ENCODE data around the gene PNMA8A. TPM values are rescaled to one million over a fixed set of nuclear protein-coding genes. Genes with fewer than 3 reads are reported as not detected.
"Not testable (repeated sequence)": the region's sequence is repeated elsewhere in the genome, so short reads cannot be mapped to it uniquely, and the experiment has no call there.

Gene PNMA8A
- total RNA-seq, 1 experiment from 2014 or later, result 4.6 TPM

DNA sequence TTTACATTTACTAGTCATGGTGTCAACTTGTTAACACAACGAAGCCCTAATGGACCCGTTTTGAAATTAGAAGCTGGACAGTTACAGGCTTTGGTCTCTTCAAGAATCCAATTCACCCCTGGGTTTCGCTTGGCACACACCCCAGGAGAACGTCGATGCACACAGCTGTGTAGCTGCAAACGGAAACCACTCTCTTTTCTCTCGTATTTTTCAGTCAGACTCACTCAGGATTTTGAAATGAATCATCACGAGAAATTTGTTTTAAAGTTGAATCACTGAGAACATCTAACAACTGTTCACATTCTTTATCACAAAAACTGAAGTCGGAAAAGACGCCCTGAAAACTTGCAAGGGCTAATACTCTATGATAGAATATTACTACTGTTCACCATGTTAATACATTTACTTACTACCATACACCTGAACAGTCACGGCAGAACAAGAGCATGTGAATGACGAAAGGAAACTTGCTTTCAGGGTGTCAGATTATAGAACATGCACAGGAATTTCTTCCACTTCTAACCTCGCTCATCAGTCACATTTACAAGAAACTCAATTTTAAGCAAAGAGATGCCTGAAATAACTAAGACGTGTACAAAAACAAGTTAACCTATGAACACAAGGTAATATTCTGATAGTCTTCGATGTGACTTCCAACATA, 4.7 kb downstream of the PNMA8A start:
- peak; percentile 77 for DNase-seq (ENCODE audit: low read depth)

DNA sequence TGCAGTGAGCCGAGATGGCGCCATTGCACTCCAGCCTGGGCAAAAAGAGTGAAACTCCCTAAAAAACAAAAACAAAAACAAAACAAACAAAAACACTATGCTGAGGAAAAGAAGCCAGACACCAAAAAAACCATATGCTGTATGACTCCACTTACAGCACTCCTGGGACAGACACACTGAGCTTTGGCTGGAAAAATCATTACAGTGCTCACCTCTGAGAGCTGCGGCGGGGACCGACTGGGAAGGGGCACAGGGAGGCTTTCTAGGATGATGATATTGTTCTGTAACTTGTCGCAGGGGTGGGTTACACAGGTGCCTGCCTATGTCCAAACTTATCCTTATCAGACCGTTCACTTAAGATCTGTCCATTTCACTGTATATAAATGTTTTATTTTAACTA, 7.8 kb downstream of the PNMA8A start:
- no peak for DNase-seq (ENCODE audit: low read depth)

DNA sequence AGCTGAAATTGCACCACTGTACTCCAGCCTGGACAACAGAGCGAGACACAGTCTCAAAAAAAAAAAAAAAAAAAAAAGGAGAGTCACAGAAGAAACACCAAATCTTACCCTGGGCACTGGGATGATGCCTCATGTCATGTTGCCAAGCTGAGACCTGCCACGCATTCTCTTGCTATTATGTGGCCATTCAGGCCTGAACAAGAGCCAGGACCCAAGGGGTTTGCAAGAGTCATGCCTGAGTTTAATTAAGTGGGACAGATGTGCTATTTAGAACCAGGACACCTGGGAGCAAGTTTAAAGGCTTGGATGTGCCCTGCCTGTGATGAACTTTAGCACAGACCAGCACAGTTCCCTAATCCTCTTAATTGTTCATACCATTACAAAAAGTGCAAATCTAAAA, 9.8 kb downstream of the PNMA8A start:
- DNase-seq (ENCODE audit: low read depth), result no peak

DNA sequence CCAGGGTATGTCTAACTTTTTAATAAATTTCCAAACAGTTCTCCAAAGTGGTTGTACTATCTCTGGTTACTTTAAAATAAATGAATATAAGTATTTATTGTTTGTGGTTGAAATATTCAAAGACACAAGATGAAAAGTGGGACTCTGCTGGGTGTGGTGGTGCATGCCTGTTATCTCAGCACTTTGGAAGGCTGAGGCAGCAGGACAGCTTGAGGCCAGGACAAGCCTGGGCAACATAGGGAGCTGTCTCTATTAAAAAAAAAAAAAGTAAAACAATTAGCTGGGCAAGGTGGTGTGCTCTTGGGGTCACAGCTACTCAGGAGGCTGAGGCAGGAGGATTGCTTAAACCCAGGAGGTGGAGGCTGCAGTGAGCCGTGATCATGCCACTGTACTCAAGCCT, 10.4 kb downstream of the PNMA8A start:
- DNase-seq (ENCODE audit: low read depth), result no peak

DNA sequence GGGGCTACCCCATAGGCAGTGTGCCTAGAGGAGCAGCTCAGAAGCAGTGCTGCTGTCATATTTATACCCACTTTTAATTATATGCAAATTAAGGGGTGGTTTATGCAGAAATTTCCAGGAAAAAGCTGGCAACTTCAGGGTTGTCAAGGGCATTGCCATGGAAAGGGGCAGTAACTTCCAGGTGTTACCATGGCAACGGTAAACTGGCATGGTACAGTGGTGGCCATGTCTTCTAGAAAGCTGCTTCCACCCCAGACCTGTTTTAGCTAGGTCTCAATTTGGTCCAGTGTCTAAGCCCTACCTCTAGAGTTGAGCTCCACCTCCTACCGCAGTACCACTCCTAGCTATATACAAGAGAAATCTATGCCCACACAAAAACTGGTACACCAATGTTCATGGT, 11.3 kb downstream of the PNMA8A start:
- no peak for DNase-seq (ENCODE audit: low read depth)

DNA sequence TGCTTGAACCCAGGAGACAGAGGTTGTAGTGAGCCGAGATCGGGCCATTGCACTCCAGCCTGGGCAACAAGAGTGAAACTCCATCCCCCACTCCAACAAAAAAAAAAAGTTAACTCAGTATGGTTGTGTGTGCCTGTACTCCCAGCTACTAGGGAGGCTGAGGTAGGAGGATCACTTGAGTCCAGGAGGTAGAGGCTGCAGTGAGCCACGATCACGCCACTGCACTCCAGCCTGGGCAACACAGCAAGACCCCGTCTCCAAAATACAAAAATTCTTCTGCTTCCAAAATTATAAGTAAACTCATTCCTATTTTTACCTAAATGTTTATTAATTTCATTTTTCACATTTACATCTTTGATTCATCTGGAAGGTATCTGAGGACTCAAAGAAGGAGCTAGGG, 14.4 kb downstream of the PNMA8A start:
- no peak for DNase-seq (ENCODE audit: low read depth)

DNA sequence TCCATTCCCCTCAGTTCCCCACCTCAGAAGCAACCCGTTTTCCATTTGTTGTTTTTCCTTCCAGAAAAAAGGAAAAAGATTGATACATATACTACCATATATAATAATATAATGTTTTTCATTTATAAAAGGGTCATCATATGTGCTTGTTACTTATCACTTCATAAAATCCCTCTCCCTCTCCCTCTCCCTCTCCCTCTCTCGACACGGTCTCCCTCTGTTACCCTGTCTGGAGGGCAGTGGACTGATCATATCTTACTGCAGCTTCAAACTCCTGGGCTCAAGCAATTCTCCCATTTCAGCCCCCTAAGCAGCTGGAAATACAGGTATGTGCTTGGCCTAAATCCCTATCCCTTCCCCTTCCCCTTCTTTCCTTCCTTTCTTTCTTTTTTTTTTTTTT, 17.1 kb downstream of the PNMA8A start:
- no peak for DNase-seq (ENCODE audit: low read depth)

DNA sequence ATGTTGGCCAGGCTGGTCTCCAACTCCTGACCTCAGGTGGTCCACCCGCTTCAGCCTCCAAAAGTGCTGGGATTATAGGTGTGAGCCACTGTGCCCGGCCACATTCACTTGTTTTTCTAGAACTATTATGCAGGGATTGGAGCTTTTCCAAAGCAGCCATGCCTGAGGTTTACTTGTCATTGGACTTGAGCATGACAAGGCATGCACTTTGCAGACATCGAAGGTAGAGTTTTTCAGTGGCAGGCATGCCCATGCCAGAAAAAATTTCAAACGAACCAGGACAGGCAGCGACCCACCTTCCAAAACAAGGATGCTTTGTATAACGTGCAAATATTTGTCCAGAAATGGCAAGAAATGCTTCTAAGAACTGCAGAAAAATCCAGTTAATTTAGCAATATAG, 17.7 kb downstream of the PNMA8A start:
- no peak for DNase-seq (ENCODE audit: low read depth)

DNA sequence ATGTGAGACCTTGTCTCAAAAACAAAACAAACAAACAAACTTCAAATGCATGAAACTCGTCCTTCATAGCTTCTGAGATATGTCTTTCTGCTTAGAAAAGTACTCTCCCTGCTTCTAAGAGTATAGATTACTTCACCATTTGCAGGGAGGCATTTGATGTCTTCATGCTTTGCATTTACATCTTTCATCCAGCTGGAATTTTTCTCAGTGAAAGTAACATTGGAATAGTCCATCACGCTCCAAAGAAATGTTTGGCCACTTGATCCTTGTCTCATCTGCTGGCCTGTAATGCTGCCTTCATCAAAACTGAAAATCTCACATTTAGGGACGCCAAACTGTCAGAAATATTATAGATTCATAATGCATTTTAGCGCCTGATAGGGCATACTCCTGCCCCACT, 19.2 kb downstream of the PNMA8A start:
- DNase-seq (ENCODE audit: low read depth), result no peak

DNA sequence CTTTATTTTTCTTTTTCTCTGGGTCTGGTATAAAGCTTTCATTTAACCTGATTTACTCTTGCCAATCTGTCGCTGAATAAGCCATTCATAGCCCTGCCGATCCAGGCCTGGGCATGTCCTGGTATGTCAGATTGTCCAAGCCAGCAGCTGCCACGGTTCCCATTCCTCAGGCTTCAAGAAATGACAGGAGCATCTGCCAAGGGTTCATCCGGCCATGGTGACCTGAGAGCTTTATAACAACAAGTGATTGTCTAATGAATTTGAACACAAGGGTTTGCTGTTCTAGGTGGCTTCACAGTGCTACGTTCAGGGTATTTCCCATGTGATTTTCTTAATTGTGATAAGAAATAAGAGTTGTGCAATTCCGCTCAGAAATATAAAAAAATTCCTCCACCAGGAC, 20.0 kb downstream of the PNMA8A start:
- DNase-seq (ENCODE audit: low read depth), result no peak

DNA sequence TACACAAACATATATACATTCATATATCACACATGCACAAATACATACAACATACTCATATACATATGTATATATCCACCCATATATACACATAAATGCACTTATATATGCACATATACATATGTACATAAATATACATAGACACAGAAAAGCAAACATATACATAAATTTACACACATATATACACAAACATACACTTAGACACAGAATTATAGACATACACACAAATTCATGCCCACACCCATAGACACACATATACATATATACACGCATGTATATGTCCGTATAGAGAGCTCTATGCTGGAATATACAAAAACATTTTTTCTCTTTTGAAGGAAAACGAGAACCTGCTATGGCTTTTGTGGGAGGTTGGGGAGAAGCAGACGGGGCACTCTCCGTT, 20.6 kb downstream of the PNMA8A start:
- DNase-seq (ENCODE audit: low read depth), result no peak

DNA sequence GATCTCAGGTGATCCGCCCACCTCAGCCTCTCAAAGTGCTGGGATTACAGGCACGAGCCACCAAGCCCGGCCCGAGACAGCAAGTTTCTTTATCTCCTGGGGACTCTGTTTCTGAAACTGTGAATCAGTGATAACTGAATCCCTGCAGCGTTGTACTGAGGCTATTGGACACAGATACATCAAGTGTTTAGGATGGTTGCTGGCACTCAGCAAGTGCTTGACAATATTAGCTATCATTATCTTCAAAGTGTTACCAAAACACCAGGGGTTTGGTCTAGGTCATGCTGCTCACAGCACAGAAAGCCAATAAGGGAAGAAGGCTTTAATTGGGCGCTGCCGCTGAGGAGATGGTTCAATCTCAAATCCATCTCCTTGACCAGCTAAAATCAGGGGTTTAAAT, 22.1 kb downstream of the PNMA8A start:
- DNase-seq (ENCODE audit: low read depth), result no peak

DNA sequence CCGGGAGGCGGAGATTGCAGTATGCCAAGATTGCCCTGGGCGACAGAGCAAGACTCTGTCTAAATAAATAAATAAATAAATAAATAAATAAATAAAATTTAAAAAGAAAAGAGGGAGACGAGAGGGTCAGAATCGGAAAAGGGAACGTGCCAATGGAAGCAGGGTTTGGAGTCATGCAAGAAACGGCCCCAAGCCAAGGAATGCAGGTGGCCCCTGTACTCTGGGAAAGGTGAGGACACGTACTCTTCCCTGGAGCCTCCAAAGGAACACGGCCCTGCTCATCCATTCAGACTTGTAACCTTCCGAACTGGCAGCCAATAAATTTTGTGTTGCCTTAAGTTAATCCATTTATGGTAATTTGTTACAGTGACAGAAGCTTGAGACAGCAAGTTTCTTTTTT, 22.8 kb downstream of the PNMA8A start:
- no peak for DNase-seq (ENCODE audit: low read depth)

DNA sequence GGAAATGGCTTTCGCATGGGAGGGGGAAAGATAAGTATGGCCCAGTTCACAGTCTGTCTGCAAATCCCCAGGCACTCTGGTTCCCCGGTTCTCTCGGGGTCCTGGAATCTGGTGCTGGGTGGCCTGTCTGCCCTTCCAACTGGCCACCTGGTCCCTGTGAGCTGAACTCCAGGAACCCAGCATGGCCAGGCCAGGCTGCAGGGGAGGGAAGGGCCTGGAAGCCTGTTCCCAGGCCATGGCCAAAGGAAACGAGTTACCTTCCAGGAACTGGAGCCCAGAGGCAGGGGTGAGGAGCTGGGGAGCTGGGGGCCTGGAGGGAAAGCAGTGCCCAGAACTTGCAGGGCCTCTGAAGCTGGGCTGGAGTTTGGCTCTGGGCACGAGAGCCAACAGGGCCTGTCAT, 23.5 kb downstream of the PNMA8A start:
- DNase-seq (ENCODE audit: low read depth), result no peak

DNA sequence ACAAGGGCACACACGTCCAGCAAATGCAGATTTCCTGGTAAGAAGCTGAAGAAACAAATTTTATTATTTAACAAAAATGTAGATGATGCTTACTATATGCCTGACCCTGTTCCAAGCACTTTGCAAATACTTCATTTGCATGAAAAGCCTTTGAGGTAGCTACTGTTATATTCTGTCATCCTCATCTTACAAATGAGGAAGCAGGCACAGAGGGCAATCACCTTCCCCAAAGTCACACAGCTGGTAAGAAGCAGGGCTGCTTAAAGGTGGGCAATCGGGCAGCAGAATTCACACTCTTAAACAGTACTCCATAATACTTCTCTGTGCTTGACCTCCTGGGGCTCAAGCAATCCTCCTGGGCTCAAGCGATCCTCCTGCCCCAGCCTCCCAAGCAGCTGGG, 24.4 kb downstream of the PNMA8A start:
- no peak for DNase-seq (ENCODE audit: low read depth)

DNA sequence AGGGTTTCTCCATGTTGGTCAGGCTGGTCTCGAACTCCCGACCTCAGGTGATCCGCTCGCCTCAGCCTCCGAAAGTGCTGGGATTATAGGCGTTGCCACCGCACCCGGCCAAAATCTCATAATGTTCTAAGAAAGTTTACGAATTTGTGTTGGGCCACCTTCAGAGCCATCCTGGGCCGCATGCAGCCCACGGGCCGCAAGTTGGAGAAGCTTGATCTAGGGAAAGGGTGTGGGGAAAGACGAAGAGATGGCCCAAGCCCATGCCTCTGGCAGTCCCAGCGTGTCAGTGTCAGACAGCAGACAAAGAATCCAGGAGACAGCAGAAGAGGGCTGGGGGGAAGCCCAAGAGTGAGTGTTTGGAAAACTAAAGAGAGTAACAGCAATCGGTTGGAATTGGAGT, 25.3 kb downstream of the PNMA8A start:
- no peak for DNase-seq (ENCODE audit: low read depth)

DNA sequence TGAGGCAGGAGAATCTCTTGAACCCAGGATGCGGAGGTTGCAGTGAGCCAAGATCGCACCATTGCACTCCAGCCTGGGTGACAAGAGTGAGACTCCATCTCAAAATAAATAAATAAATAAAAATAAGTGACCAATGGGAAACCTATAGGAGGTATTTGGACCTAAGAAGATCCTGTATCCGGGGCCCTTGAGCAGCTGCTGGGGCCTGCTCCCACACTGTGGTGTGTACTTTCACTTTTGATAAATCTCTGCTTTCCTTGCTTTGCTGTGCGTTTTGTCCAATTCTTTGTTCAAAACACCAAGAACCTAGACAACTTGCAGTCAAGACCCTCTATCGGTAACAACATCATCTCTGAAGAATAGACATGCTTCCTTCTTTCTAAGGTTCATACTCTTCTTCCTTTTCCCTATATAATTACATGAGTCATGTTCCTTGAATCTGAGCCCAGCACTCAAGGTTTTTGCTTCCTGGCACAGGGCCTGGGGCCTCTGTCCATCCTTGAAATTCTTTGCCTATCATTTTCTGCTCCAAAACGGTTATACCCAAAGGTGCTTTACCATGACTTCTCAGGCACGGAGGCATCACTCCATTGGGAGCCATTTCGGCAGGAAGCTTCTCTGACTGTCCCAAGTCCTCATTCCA, 28.4 kb downstream of the PNMA8A start:
- peak; percentile 79 for DNase-seq (ENCODE audit: low read depth)

DNA sequence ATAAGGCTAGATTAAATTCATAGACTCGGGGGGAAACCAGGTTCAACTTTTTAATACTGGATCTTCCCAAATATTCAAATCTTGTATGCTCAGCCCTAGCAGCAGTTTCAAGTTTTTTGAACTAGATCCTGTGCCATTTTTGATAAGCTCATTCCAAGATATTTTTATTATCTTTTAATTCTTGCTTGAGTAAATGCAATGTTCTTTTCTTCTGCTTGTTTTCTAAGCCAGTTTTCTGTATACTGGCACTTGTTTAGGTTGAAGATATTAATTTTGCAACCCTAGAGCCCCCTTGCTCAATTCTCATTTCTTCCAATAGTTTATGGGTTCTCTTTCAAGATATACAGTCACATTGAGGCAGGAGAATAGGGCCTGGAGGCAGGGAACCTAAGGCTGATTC, 29.5 kb downstream of the PNMA8A start:
- no peak for DNase-seq (ENCODE audit: low read depth)

DNA sequence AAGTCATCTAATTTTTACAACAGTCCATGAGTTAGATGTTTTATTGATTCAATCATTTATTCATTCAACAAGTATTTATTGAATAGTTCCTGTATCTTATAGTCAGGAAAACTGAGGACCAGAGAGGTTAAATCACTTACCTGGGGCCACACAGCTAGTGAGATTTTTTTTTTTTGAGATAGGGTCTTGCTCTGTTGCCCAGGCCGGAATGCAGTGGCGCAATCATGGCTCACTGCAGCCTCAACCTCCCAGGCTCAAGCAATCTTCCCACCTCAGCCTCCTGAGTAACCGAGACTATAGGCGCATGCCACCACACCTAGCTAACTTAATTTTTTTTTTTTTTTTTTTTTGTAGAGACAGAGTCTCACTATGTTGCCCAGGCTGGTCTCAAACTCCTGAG, 35.7 kb downstream of the PNMA8A start:
- not testable (repeated sequence) for DNase-seq (ENCODE audit: low read depth)

DNA sequence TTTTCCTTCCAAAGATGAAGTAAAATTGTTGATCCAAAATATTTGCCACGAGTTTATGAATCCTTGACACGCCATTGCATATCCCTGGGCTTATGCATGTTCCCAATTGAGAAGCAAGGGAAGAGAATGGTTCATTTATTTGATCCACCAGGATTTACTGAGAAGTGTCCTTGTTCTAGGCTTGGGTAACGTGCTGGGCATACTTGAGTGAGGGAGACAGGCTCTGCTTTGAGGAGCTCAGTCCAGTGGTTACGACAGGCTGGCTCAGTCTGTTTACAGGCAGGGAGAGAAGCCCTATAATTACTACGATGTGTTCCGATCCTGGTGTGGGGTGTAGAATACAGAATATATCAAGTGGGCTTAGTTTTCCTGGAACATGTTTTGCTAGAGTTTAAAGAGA, 36.4 kb downstream of the PNMA8A start:
- no peak for DNase-seq (ENCODE audit: low read depth)

DNA sequence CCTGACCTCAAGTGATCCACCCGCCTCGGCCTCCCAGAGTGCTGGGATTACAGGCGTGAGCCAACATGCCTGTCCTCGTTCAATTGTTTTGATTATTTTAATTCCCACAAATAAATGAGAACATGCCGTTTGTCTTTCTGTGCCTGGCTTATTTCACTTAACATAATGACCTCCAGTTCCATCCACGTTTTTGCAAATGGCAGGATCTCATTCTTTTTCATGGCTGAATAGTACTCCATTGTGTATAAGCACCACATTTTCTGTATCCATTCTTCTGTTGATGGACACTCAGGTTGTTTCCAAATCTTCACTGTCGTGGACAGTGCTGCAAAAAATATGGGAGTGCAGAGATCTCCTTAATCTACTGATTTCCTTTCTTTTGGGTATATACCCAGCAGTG, 37.9 kb downstream of the PNMA8A start:
- not testable (repeated sequence) for DNase-seq (ENCODE audit: low read depth)

DNA sequence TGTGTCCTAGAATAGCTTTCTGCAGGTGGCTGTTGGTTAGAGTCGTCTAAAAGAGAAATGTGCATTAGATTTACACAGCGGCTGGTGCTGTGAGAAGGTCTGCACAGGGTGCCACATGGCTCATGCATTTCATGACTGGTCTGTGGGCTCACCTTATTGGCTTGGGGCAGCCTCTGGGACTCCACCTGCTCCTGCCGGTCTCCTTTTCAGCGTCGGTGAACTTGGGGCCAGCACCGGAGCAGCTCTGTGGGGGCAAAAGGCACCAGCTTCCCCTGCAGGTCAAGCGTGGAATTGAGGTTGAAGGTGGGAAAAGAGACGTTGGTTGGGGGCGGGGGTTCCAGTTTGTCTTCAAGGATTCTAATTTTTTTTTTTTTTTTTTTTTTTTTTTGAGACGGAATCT, 39.5 kb downstream of the PNMA8A start:
- DNase-seq (ENCODE audit: low read depth), result no peak

DNA sequence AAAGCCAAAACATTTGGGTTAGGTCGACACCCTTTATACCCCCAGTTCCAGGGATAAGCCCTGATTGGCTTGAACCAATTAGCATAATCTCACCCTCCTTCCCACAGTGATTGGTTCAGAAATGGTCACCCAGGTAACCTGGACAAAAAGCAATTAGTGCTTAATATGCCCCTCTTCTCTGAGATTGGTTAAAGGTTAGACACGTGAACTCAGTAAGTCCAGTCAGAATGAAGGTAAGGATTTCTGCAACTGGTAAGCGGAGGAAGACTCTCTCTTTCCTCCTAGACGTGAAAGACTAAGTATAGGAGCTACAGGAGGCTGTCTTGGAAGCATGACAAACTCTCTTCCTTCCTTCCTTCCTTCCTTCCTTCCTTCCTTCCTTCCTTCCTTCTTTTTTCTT, 41.4 kb downstream of the PNMA8A start:
- no peak for DNase-seq (ENCODE audit: low read depth)
